HG03066 (cell line): ENCODE data around the gene KIF17.

ENCODE experiments used
- ATAC-seq: cut with Tn5 transposase; IDR thresholded peaks from one replicate; pipeline ENCODE4 v1.9.1; 2021; ENCODE audit warnings: low read depth; ENCODE audit not compliant: unreplicated experiment

Gene KIF17

GRCh38 chr1:20712215-20712577 lies 5.6 kb downstream of the KIF17 start:
- ATAC-seq: no peak

- no peak for ATAC-seq
Observed at GRCh38 chr1:20711285-20712214, 6.3 kb downstream of the KIF17 start.

- ATAC-seq: no peak
Observed at GRCh38 chr1:20710469-20711284, 7.1 kb downstream of the KIF17 start.

GRCh38 chr1:20709868-20710267 lies 7.9 kb downstream of the KIF17 start:
- ATAC-seq: no peak

GRCh38 chr1:20708891-20709290 lies 8.9 kb downstream of the KIF17 start:
- no peak for ATAC-seq

GRCh38 chr1:20708057-20708456 lies 9.8 kb downstream of the KIF17 start:
- ATAC-seq: no peak

GRCh38 chr1:20706841-20707240 lies 11.0 kb downstream of the KIF17 start:
- ATAC-seq: no peak

GRCh38 chr1:20705203-20705755 lies 12.5 kb downstream of the KIF17 start:
- no peak for ATAC-seq

GRCh38 chr1:20704390-20705202 lies 13.2 kb downstream of the KIF17 start:
- no peak for ATAC-seq

GRCh38 chr1:20703124-20703756 lies 14.6 kb downstream of the KIF17 start:
- ATAC-seq: no peak

- no peak for ATAC-seq
Observed at GRCh38 chr1:20702416-20702815, 15.4 kb downstream of the KIF17 start.

GRCh38 chr1:20701847-20702246 lies 16.0 kb downstream of the KIF17 start:
- no peak for ATAC-seq

GRCh38 chr1:20701446-20701845 lies 16.4 kb downstream of the KIF17 start:
- ATAC-seq: no peak

- ATAC-seq: no peak
Observed at GRCh38 chr1:20700636-20701215, 17.1 kb downstream of the KIF17 start.

- ATAC-seq: no peak
Observed at GRCh38 chr1:20699558-20699957, 18.2 kb downstream of the KIF17 start.

GRCh38 chr1:20698195-20698910 lies 19.5 kb downstream of the KIF17 start:
- no peak for ATAC-seq

GRCh38 chr1:20697563-20697962 lies 20.2 kb downstream of the KIF17 start:
- ATAC-seq: no peak

- no peak for ATAC-seq
Observed at GRCh38 chr1:20696397-20697333, 21.1 kb downstream of the KIF17 start.
